H1 (cell line): ENCODE data around the gene ZNF581. TPM values are rescaled to one million over a fixed set of nuclear protein-coding genes. Genes with fewer than 3 reads are reported as not detected.

ENCODE experiments used
- CTCF ChIA-PET: fragments of 300-600 bp; sonication (Branson Sonifier 250); formaldehyde crosslinking; loops from one replicate; lab custom pipeline; 2021; ENCODE audit not compliant: partially characterized antibody; lab: Charles Lee
- POLR2A ChIA-PET: fragments of 300-600 bp; sonication (Branson Sonifier 250); formaldehyde crosslinking; loops from one replicate; lab custom pipeline; 2021; ENCODE audit warnings: inconsistent platforms; ENCODE audit not compliant: partially characterized antibody; lab: Charles Lee
- DNase-seq, 2 experiments: peaks; one replicate each; pipeline versions ENCODE4 v3.0.0 to v3.0.0-alpha.2; 2010 to 2022; ENCODE audit warnings: low spot score in 2 of 2, low read depth in 1 of 2, mixed read lengths in 1 of 2
- FAIRE-seq: peaks from 2 replicates; lab custom pipeline; 2011; peaks lifted over from hg19 to GRCh38; lab: Jason Lieb, UNC
- H2AFZ ChIP-seq: 2 replicates; pipeline ENCODE4 v1.8.1; 2012; ENCODE audit warnings: low read length, inconsistent platforms
- H2AK5ac ChIP-seq: 2 replicates; pipeline ENCODE4 v1.6.1; 2013; ENCODE audit warnings: low read depth, low read length
- H2BK120ac ChIP-seq: replicated peaks from 2 replicates; pipeline ENCODE3; 2013; ENCODE audit warnings: low read depth, low read length, inconsistent platforms
- H2BK12ac ChIP-seq: 2 replicates; pipeline ENCODE4 v1.6.1; 2013; ENCODE audit warnings: low read depth, low read length
- H2BK15ac ChIP-seq: 2 replicates; pipeline ENCODE4 v1.6.1; 2013; ENCODE audit warnings: low read length
- H2BK20ac ChIP-seq: 2 replicates; pipeline ENCODE4 v1.6.1; 2013; ENCODE audit warnings: low read length
- H2BK5ac ChIP-seq: 2 replicates; pipeline ENCODE4 v1.6.1; 2013; ENCODE audit warnings: low read depth, low read length
- H3K14ac ChIP-seq: 2 replicates; pipeline ENCODE4 v1.6.1; 2013; ENCODE audit warnings: inconsistent platforms; ENCODE audit not compliant: insufficient read length
- H3K18ac ChIP-seq: 2 replicates; pipeline ENCODE4 v1.6.1; 2013; ENCODE audit warnings: low read length; ENCODE audit errors: extremely low read depth
- H3K23ac ChIP-seq: 2 replicates; pipeline ENCODE4 v1.6.1; 2013; ENCODE audit warnings: inconsistent platforms; ENCODE audit not compliant: insufficient read length
- H3K23me2 ChIP-seq: 2 replicates; pipeline ENCODE4 v1.6.1; 2013; ENCODE audit warnings: low read depth, low read length
- H3K27ac ChIP-seq: 2 replicates; pipeline ENCODE4 v1.6.1; 2011; ENCODE audit warnings: low read depth, low read length, inconsistent platforms
- H3K27me3 ChIP-seq, 4 experiments: replicated peaks in 1 of 4; 1 replicate in 1 of 4; 2 replicates in 3 of 4; pipeline versions ENCODE4 v1.6.1 to v1.8.1; 2011 to 2013; ENCODE audit warnings: low read length in 3 of 4, mild to moderate bottlenecking in 3 of 4, inconsistent platforms in 2 of 4, mixed read lengths in 2 of 4, moderate library complexity in 1 of 4; ENCODE audit not compliant: control insufficient read depth in 3 of 4, insufficient read depth in 3 of 4; ENCODE audit errors: extremely low read depth in 1 of 4
- H3K36me3 ChIP-seq, 4 experiments: 2 replicates each; pipeline versions ENCODE4 v1.6.1 to v1.8.1; 2011 to 2013; ENCODE audit warnings: mild to moderate bottlenecking in 4 of 4, low read length in 3 of 4, moderate library complexity in 2 of 4, control low read depth in 1 of 4, inconsistent platforms in 1 of 4; ENCODE audit not compliant: insufficient read depth in 4 of 4, control insufficient read depth in 2 of 4
- H3K4ac ChIP-seq: replicated peaks from 2 replicates; pipeline ENCODE3; 2013; ENCODE audit warnings: low read length, low read depth, mixed read lengths, inconsistent platforms; ENCODE audit not compliant: insufficient read length
- H3K4me1 ChIP-seq, 4 experiments: replicated peaks in 1 of 4; 1 replicate in 1 of 4; 2 replicates in 3 of 4; pipeline versions ENCODE4 v1.6.1 to v1.8.1; 2011 to 2013; ENCODE audit warnings: low read length in 3 of 4, inconsistent platforms in 2 of 4, mixed read lengths in 1 of 4; ENCODE audit not compliant: insufficient read depth in 4 of 4, control insufficient read depth in 3 of 4
- H3K4me2 ChIP-seq, 2 experiments: 2 replicates each; pipeline versions ENCODE4 v1.6.1 to v1.8.1; 2011 to 2013; ENCODE audit warnings: low read depth in 2 of 2, low read length in 2 of 2, control low read depth in 1 of 2, inconsistent platforms in 1 of 2, mild to moderate bottlenecking in 1 of 2; ENCODE audit not compliant: insufficient read depth in 1 of 2
- H3K4me3 ChIP-seq, 4 experiments: fragments of 200-600, 300-600 bp in 1 of 4; sonication (generic), shearing (Covaris generic), sonication (Bioruptor Twin) in 1 of 4; 2 replicates each; pipeline versions ENCODE4 v1.5.1 to v1.8.1; 2011 to 2016; ENCODE audit warnings: low read length in 4 of 4, low read depth in 3 of 4, control low read depth in 2 of 4, inconsistent platforms in 2 of 4, mild to moderate bottlenecking in 2 of 4, mixed read lengths in 1 of 4, moderate library complexity in 1 of 4; ENCODE audit not compliant: insufficient read depth in 2 of 4; ENCODE audit errors: extremely low read depth in 1 of 4
- H3K56ac ChIP-seq: replicated peaks from 2 replicates; pipeline ENCODE3; 2013; ENCODE audit warnings: low read depth, mild to moderate bottlenecking, mixed read lengths, low read length, inconsistent platforms; ENCODE audit not compliant: insufficient read length
- H3K79me1 ChIP-seq: 2 replicates; pipeline ENCODE4 v1.6.1; 2013; ENCODE audit warnings: low read depth, low read length, control low read depth
- H3K79me2 ChIP-seq, 2 experiments: 2 replicates each; pipeline versions ENCODE4 v1.6.1 to v1.8.1; 2012 to 2013; ENCODE audit warnings: low read length in 2 of 2, mild to moderate bottlenecking in 2 of 2, inconsistent platforms in 1 of 2; ENCODE audit not compliant: insufficient read depth in 2 of 2, control insufficient read depth in 1 of 2
- H3K9ac ChIP-seq, 4 experiments: replicated peaks in 1 of 4; 1 replicate in 1 of 4; 2 replicates in 3 of 4; pipeline versions ENCODE4 v1.6.1 to v1.8.1; 2011 to 2013; ENCODE audit warnings: low read depth in 3 of 4, low read length in 3 of 4, control low read depth in 2 of 4, mild to moderate bottlenecking in 2 of 4, moderate library complexity in 2 of 4, inconsistent platforms in 1 of 4; ENCODE audit errors: extremely low read depth in 1 of 4
- H3K9me3 ChIP-seq, 2 experiments: 2 replicates each; pipeline versions ENCODE4 v1.6.1 to v1.8.1; 2012 to 2013; ENCODE audit warnings: mild to moderate bottlenecking in 2 of 2, moderate library complexity in 2 of 2, control low read depth in 1 of 2, inconsistent platforms in 1 of 2, low read depth in 1 of 2, low read length in 1 of 2, mixed read lengths in 1 of 2; ENCODE audit not compliant: insufficient read depth in 2 of 2
- H4K20me1 ChIP-seq, 2 experiments: replicated peaks in 1 of 2; 2 replicates each; pipeline versions ENCODE3 to v1.8.1; 2011 to 2013; ENCODE audit warnings: inconsistent platforms in 2 of 2, low read length in 2 of 2, mild to moderate bottlenecking in 1 of 2; ENCODE audit not compliant: insufficient read depth in 2 of 2, control insufficient read depth in 1 of 2
- H4K5ac ChIP-seq: 2 replicates; pipeline ENCODE4 v1.6.1; 2013; ENCODE audit warnings: low read length, low read depth, mixed read lengths, inconsistent platforms; ENCODE audit not compliant: insufficient read length
- H4K8ac ChIP-seq: 2 replicates; pipeline ENCODE4 v1.8.0; 2013; ENCODE audit warnings: mild to moderate bottlenecking, moderate library complexity, low read length, inconsistent platforms; ENCODE audit not compliant: insufficient read depth; ENCODE audit errors: extremely low read depth
- H4K91ac ChIP-seq: replicated peaks from 2 replicates; pipeline ENCODE3; 2013; ENCODE audit warnings: low read length, mixed read lengths, inconsistent platforms; ENCODE audit not compliant: insufficient read length
- SIN3A ChIP-seq, 2 experiments: IDR thresholded peaks in 1 of 2; conservative IDR thresholded peaks in 1 of 2; 2 replicates each; pipeline ENCODE4 v1.6.1; 2011 to 2012; ENCODE audit warnings: low read length in 2 of 2, improper control_type of control experiment in 1 of 2, low read depth in 1 of 2, mild to moderate bottlenecking in 1 of 2
- SIRT6 ChIP-seq: IDR thresholded peaks from one replicate; pipeline ENCODE4 v1.7.1; 2012; ENCODE audit warnings: low read length, inconsistent platforms
- WGBS, 2 experiments: shearing (Covaris generic) in 1 of 2; methylation state at CpG; one replicate each; pipeline versions ENCODE4 v1.1.6 to v1.1.7; 2013 to 2015; ENCODE audit warnings: low lambda C conversion rate in 2 of 2, mixed read lengths in 2 of 2, inconsistent platforms in 1 of 2, low coverage in 1 of 2, missing lambda C conversion rate in 1 of 2; ENCODE audit not compliant: insufficient replicate concordance in 2 of 2, insufficient coverage in 1 of 2, insufficient read length in 1 of 2; ENCODE audit errors: extremely low coverage in 1 of 2, missing lambda C conversion rate in 1 of 2; 5-methylcytosine and 5-hydroxymethylcytosine counted together
- long read RNA-seq, 2 experiments: library from RNA in 1 of 2; library from capped mRNA in 1 of 2; stranded (forward); transcript quantifications; one replicate each; pipeline ENCODE4 v2.0.0, GENCODE V29; 2021; ENCODE audit warnings: inconsistent platforms in 1 of 2
- polyA minus RNA-seq, 3 experiments: library from RNA; depleted of rRNA, polyadenylated mRNA; stranded (reverse); fragments of >200 nt; gene quantifications; 1 replicate in 2 of 3; 2 replicates in 1 of 3; pipeline ENCODE4 v1.2.3, GENCODE V29; 2011
- polyA plus RNA-seq, 7 experiments: library from polyadenylated mRNA; depleted of rRNA in 3 of 7; stranded (reverse) in 5 of 7; unstranded in 2 of 7; fragments of >200 nt in 5 of 7; fragments of 200-250 nt in 2 of 7; gene quantifications; 1 replicate in 5 of 7; 2 replicates in 1 of 7; 4 replicates in 1 of 7; pipeline versions ENCODE4 v1.2.1 to v1.2.3, GENCODE V29; 2011 to 2013; ENCODE audit warnings: missing spikeins in 2 of 7, mixed read lengths in 2 of 7
- total RNA-seq: library from RNA; stranded (reverse); fragmentation: NEBNext Ultra II Directional; extraction: Animal tissue kit (Norgen Biotek cat#: 25700); gene quantifications from 2 replicates; pipeline ENCODE4 v1.2.1, GENCODE V29; 2021
- TF ChIP-seq, protein P1 (sequence below): IDR thresholded peaks from 2 replicates; pipeline ENCODE4 v1.6.1; 2012; ENCODE audit warnings: low read length, inconsistent platforms

Gene ZNF581, protein sequence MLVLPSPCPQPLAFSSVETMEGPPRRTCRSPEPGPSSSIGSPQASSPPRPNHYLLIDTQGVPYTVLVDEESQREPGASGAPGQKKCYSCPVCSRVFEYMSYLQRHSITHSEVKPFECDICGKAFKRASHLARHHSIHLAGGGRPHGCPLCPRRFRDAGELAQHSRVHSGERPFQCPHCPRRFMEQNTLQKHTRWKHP
- total RNA-seq: 73.0 and 76.0 TPM in 2 replicates
- 76.1 and 97.6 TPM in 2 replicates for polyA plus RNA-seq (2011; rRNA removed)
- polyA plus RNA-seq (2011; cell fraction: cytosol; rRNA removed): 74.2 TPM
- 78.2 TPM for polyA plus RNA-seq (2011; cell fraction: nucleus; rRNA removed)
- polyA plus RNA-seq (2012, experiment 1 of 2): 51.9 to 85.8 TPM (median 82.3 TPM) in 4 replicates
- polyA plus RNA-seq (2012, experiment 2 of 2): 104 TPM
- polyA plus RNA-seq (2013, experiment 1 of 2): 41.3 TPM
- polyA plus RNA-seq (2013, experiment 2 of 2): 39.4 TPM
- 50.6 and 79.5 TPM in 2 replicates for polyA minus RNA-seq (2011; rRNA and poly(A)+ RNA removed)
- polyA minus RNA-seq (2011; cell fraction: cytosol; rRNA and poly(A)+ RNA removed): 58.1 TPM
- polyA minus RNA-seq (2011; cell fraction: nucleus; rRNA and poly(A)+ RNA removed): 41.2 TPM
- long read RNA-seq, experiment 1, transcript ZNF581-201 (2 exons, 1,298 nt): major isoform, 34 of 59 reads
- long read RNA-seq, experiment 1, partial matches to known transcripts: 23 of 59 reads
- long read RNA-seq, experiment 1, other reads (novel, unspliced or antisense): 1 of 59 reads
- long read RNA-seq, experiment 2, transcript ZNF581-201 (2 exons, 1,298 nt): major isoform, 24 of 24 reads
- long read RNA-seq, experiment 2, partial matches to known transcripts: 0 of 24 reads
- long read RNA-seq, experiment 2, other reads (novel, unspliced or antisense): 0 of 24 reads

DNA sequence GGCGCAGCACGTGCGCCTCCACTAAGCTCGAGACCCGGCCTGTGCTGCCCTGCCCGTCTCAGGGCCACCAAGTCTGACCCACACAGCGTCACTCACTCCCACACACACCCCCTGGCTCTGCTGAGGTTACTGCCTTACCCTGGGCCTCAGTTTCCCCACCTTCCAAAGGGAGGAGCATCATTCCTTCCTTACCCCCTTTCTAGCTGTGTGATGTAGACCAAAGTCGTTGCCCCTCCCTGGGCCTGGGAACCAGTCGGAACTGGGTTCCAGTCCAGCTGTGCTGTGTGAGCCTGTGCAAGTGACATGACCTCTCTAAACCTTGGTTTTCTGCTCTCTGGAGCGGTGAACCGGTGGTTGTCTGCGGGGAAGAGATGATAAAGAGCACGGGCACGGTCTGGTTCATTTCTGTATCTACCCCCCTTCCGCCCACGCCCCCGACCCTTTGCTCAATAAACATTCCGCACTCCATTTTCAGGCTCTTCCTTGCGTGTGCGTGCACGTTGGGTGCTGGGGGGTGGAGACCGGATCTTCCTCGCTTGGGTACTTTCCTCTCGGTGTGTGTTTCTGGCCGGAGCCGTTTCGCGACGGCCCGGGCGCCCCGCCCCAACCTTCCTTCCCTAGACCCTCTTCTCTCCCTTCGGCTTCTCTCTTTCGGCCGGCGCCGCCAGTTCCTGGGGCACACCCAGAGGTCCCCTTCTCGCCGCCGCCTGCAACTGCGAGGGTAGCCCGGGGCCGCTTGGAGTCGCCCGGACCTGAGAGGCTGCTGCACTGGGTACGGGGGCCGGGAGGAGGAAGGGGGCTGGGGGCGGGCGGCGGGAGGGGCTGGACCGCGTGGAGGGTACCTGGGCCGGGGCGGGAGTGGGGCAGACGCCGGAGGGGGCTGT, at the start of gene ZNF581:
Gene ZNF581, plus strand, starts transcription at position 647 of the 884 bp plus-strand sequence. CDS start 923 bp downstream, outside the sequence.
- H3K4me2 ChIP-seq: peak within 1 kb of the TSS; percentile 90 to 99
- H3K9me3 ChIP-seq: no peaks in the 10 kb centered on the region; a peak in 1 of 4 replicates
- peak within 1 kb of the TSS; percentile 90 for H3K56ac ChIP-seq
- ChIA-PET CTCF (interaction anchor here (1.0 to 4.0 kb wide), 5 partner anchors 9 to 62 kb away, joined by 3 to 18 read pairs (median 4); no protein-coding TSS in a partner anchor), POLR2A (interaction anchor here (0.6 to 9.2 kb wide), 11 partner anchors 9 to 761 kb away, joined by 3 to 96 read pairs (median 4); partner anchors contain the start of genes U2AF2, ZNF628, ZNF784 and ZNF865)
- H3K4ac ChIP-seq: peak within 1 kb of the TSS; percentile 96
- no peaks in the 10 kb centered on the region for H3K27me3 ChIP-seq
- H2BK120ac ChIP-seq: peak within 1 kb of the TSS; percentile 82
- peak within 1 kb of the TSS; percentile 81 for H4K8ac ChIP-seq
- peak within 1 kb of the TSS; percentile 81 for H4K5ac ChIP-seq
- H3K4me1 ChIP-seq: peaks cover 0 to 22% (median 10%) of the 10 kb centered on the region in 4 experiments; a peak in 6 of 7 replicates
- H3K4me3 ChIP-seq: peak within 1 kb of the TSS; percentile 74 to 98 (median 88)
- 2% methylated on average over 32 of the region's 56 CpGs; no CpG with 5 or more reads in 1 of the 2 experiments for WGBS, 2 experiments
- peaks cover 4 to 21% of the 10 kb centered on the region in 2 experiments; a peak in 3 of 4 replicates for H3K79me2 ChIP-seq
- H2BK5ac ChIP-seq: peak within 1 kb of the TSS; percentile 63
- peak within 1 kb of the TSS; percentile 52 to 88 (median 75) for H3K9ac ChIP-seq
- H2AFZ ChIP-seq: no peak within 1 kb of the TSS
- peaks cover 7 to 13% (median 10%) of the 10 kb centered on the region in 4 experiments for H3K36me3 ChIP-seq
- H3K27ac ChIP-seq: peak within 1 kb of the TSS; percentile 48
- H3K18ac ChIP-seq: peak within 1 kb of the TSS; percentile 94; the same call in 1 of the 2 replicates
- H2BK20ac ChIP-seq: no peak within 1 kb of the TSS
- 0 out of 2 replicates have a peak within 1 kb of the TSS, but pooled peaks have one; percentile 35 for H2BK12ac ChIP-seq
- H3K23me2 ChIP-seq: peaks cover 31% of the 10 kb centered on the region
- H2BK15ac ChIP-seq: no peak within 1 kb of the TSS
- H4K20me1 ChIP-seq: peaks cover 0 to 7% of the 10 kb centered on the region in 2 experiments
- peak within 1 kb of the TSS; percentile 75; the same call in 1 of the 2 replicates for H2AK5ac ChIP-seq
- peak within 1 kb of the TSS; percentile 61 for H3K23ac ChIP-seq
- peaks cover 11% of the 10 kb centered on the region for H3K79me1 ChIP-seq
- H3K14ac ChIP-seq: peak within 1 kb of the TSS; percentile 55
- H4K91ac ChIP-seq: peak within 1 kb of the TSS; percentile 75
- FAIRE-seq (no peak), DNase-seq (peak in 1 of 2 experiments; percentile 90)
- TF ChIP-seq, protein P1, sequence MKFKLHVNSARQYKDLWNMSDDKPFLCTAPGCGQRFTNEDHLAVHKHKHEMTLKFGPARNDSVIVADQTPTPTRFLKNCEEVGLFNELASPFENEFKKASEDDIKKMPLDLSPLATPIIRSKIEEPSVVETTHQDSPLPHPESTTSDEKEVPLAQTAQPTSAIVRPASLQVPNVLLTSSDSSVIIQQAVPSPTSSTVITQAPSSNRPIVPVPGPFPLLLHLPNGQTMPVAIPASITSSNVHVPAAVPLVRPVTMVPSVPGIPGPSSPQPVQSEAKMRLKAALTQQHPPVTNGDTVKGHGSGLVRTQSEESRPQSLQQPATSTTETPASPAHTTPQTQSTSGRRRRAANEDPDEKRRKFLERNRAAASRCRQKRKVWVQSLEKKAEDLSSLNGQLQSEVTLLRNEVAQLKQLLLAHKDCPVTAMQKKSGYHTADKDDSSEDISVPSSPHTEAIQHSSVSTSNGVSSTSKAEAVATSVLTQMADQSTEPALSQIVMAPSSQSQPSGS: no peak
- TF ChIP-seq SIRT6 (no peak), SIN3A (conservative IDR thresholded peaks at IDR 0.05 in 1 of 2, IDR thresholded peaks at IDR 0.05 in 1 of 2; ENCODE audit: low read depth in 1 of 2, low read length in 2 of 2) (peak; percentile 93 to 97; a peak in 3 of 4 replicates)
